Nephron (organoid): ENCODE results near the gene KCNAB1.

Experiments
- H3K27ac Mint-ChIP-seq, 3 experiments: 2 replicates each; pipeline ENCODE4 v1.8.0; 2020; ENCODE audit warnings: mixed read lengths in 3 of 3, mild to moderate bottlenecking in 2 of 3, moderate library complexity in 1 of 3
- H3K27me3 Mint-ChIP-seq: 2 replicates; pipeline ENCODE4 v1.8.0; 2021; ENCODE audit warnings: low read depth, mild to moderate bottlenecking, moderate library complexity, mixed read lengths
- H3K36me3 Mint-ChIP-seq: 2 replicates; pipeline ENCODE4 v1.8.0; 2020; ENCODE audit warnings: low read depth, mixed read lengths
- H3K4me1 Mint-ChIP-seq: 2 replicates; pipeline ENCODE4 v1.8.0; 2020; ENCODE audit warnings: mixed read lengths
- H3K4me3 Mint-ChIP-seq, 3 experiments: 2 replicates each; pipeline ENCODE4 v1.8.0; 2020; ENCODE audit warnings: mild to moderate bottlenecking in 3 of 3, mixed read lengths in 3 of 3, moderate library complexity in 2 of 3
- H3K9me3 Mint-ChIP-seq: 2 replicates; pipeline ENCODE4 v1.8.0; 2020; ENCODE audit warnings: mixed read lengths
- TF ChIP-seq, protein P1 (sequence below), 3 experiments: fragments of 200-600 bp; sonication (generic); IDR thresholded peaks; one replicate each; pipeline ENCODE4 v1.5.0; 2021; ENCODE audit warnings: antibody characterized with exemption in 3 of 3; ENCODE audit not compliant: unreplicated experiment in 3 of 3

The KCNAB1 gene

DNA sequence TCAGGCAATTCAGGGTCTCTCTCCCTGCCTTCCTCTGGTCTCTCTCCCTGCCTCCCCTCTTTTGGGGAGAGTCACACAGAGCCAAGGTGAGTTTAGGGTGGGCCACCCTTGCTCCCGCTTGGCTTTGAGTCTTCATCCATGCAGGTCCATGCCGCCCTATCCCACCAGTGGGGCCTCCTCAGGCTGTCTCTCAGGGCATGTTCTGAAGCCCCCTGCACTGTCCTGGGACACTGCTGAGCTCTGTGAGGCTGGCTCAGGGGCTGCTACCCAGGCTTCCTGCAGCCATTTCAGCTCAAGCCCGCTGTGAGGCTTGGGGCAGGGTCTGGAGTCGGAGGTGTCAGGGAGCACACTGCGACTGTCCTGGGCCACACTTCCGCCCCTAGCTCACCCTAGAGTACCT is 231.4 kb downstream of the KCNAB1 start:
- Mint-ChIP-seq H3K27me3 (no peaks in the 10 kb centered on the region), H3K4me1 (peaks cover 11% of the 10 kb centered on the region), H3K9me3 (no peaks in the 10 kb centered on the region), H3K36me3 (no peaks in the 10 kb centered on the region), H3K4me3 (no peak overlapping the region), H3K27ac (no peak overlapping the region)
- TF ChIP-seq, protein P1, sequence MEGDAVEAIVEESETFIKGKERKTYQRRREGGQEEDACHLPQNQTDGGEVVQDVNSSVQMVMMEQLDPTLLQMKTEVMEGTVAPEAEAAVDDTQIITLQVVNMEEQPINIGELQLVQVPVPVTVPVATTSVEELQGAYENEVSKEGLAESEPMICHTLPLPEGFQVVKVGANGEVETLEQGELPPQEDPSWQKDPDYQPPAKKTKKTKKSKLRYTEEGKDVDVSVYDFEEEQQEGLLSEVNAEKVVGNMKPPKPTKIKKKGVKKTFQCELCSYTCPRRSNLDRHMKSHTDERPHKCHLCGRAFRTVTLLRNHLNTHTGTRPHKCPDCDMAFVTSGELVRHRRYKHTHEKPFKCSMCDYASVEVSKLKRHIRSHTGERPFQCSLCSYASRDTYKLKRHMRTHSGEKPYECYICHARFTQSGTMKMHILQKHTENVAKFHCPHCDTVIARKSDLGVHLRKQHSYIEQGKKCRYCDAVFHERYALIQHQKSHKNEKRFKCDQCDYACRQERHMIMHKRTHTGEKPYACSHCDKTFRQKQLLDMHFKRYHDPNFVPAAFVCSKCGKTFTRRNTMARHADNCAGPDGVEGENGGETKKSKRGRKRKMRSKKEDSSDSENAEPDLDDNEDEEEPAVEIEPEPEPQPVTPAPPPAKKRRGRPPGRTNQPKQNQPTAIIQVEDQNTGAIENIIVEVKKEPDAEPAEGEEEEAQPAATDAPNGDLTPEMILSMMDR (IDR thresholded peaks at IDR 0.05; ENCODE audit: unreplicated experiment in 3 of 3): no peak

DNA sequence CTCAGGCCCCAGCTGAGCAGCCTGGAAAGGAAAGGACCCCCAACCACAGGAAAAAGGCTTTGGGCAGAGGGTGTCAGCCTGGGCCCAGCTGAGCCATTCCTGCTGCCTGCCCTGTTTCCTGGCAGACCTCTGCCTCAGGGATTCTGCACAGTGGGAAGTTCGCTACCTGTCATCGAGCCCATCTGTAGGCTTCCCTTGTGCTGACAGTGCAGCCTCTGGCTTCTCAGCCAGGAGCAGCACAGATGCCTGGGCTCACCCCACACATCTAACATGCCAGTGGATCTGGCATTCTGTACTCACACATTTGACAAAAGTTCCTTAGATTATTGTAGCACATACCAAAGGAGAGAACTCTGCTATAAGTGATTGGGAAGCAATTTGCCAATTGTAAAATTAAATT is 232.3 kb downstream of the KCNAB1 start:
- Mint-ChIP-seq H3K4me1 (peaks cover 16% of the 10 kb centered on the region), H3K9me3 (no peaks in the 10 kb centered on the region), H3K27me3 (no peaks in the 10 kb centered on the region), H3K36me3 (no peaks in the 10 kb centered on the region), H3K4me3 (no peak overlapping the region), H3K27ac (no peak overlapping the region)
- TF ChIP-seq, protein P1 (IDR thresholded peaks at IDR 0.05; ENCODE audit: unreplicated experiment in 3 of 3): no peak

DNA sequence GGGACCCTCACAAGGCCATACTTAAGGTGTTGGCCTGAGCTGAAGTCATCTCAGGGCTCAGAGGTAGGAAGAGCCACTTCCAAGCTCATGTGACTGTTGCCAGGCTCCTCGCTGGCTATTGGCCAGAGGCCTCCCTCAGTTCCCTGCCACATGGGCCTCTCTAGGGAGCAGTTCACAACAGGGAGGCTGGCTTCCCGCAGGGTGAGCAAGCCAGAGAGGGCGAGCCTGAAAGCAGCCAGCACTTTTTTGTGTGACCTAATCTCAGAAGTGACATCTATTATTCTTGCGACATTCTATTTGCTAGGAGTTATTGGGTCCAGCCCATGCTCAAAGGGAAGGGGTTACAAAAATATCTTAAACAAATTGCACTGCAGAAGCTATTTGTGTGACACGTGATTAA is 233.2 kb downstream of the KCNAB1 start:
- no peak overlapping the region for H3K27ac Mint-ChIP-seq
- TF ChIP-seq, protein P1 (IDR thresholded peaks at IDR 0.05; ENCODE audit: unreplicated experiment in 3 of 3): no peak
- no peaks in the 10 kb centered on the region for H3K9me3 Mint-ChIP-seq
- H3K36me3 Mint-ChIP-seq: no peaks in the 10 kb centered on the region
- no peak overlapping the region for H3K4me3 Mint-ChIP-seq
- H3K4me1 Mint-ChIP-seq: peaks cover 16% of the 10 kb centered on the region
- no peaks in the 10 kb centered on the region for H3K27me3 Mint-ChIP-seq

DNA sequence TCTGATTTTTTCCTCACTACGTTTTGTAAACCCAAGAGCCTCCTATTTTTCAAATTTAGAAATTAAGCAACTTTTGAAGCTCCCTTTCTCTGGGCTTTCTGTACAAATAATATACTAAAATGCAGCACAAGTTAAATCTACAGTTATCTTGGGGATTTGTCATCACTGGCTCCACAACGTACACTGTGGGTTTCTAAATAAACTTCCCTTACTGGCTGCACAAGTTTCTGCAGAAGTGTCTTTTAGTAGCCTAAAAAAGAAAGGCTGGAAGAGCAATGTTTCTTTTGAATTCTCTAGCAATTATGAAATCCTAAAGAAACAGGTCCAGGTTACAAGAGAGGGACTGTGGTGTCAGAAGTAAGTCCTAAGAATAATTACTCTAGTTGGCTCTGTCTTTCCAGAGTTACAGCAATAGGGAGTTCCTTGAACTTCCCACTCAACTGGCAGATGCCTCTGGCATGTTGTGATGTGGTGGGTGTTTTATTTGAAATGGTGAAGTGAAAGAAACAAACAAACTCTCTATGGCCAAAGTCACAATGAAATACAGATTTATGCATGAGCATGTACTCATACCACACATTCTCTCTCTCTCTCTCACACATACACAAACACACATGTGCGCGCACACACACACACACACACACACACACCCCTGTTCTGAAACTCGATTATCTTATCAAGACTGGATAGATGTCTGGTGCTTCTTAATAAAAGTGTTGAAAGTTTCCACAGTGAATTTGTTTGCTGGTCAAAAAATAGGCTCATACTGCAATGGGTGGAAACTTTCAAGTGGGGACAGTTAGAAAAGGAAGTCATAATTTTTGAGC is 236.4 kb downstream of the KCNAB1 start:
- Mint-ChIP-seq H3K4me3 (no peak overlapping the region), H3K27ac (peak overlapping the region in 2 of 3 experiments; percentile 29 to 40), H3K4me1 (peaks cover 19% of the 10 kb centered on the region), H3K9me3 (no peaks in the 10 kb centered on the region), H3K27me3 (peaks cover 3% of the 10 kb centered on the region), H3K36me3 (no peaks in the 10 kb centered on the region)
- TF ChIP-seq, protein P1 (IDR thresholded peaks at IDR 0.05; ENCODE audit: unreplicated experiment in 3 of 3): no peak

DNA sequence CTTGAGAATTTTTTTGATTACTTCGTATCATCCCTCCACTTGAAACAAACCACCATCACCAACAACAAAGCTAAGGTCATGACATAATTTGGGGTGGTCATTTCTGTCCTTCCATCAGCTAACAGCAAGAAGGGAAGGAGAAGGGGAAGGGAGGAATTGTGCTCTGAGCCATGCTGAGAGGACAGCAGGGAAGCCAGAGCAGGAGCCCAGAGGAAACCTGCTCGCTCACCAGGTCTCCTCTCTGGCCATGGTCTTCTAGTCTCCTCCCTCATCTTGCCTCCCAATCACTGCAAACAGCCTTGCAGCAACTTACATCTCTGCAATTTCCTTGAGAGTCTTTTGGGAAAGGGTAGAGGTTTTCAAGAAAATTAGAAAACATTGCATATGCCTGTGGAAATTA is 237.9 kb downstream of the KCNAB1 start:
- TF ChIP-seq, protein P1 (IDR thresholded peaks at IDR 0.05; ENCODE audit: unreplicated experiment in 3 of 3): no peak
- peaks cover 19% of the 10 kb centered on the region for H3K4me1 Mint-ChIP-seq
- peaks cover 3% of the 10 kb centered on the region for H3K27me3 Mint-ChIP-seq
- H3K4me3 Mint-ChIP-seq: no peak overlapping the region
- H3K36me3 Mint-ChIP-seq: no peaks in the 10 kb centered on the region
- H3K9me3 Mint-ChIP-seq: no peaks in the 10 kb centered on the region
- H3K27ac Mint-ChIP-seq: no peak overlapping the region

DNA sequence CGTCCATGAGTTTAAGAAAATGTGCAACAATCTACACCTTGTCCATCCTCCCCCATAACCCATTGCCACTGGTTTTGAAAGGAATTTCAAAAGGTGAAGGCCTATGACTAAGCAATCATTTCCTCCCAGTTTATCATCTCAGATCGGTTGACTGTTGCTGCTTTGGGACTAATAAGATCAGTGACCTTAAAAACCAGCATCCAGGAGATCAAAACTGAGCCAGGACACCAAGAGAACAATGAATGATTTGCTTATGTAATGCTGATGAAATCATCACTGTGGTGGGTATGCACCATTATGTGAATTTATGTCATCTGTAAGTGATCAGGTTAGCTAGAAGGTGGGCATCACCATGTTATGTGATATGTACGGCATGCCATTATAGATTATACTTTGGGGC is 239.0 kb downstream of the KCNAB1 start:
- Mint-ChIP-seq H3K27ac (no peak overlapping the region), H3K4me3 (no peak overlapping the region), H3K27me3 (peaks cover 3% of the 10 kb centered on the region), H3K9me3 (no peaks in the 10 kb centered on the region), H3K4me1 (peaks cover 19% of the 10 kb centered on the region), H3K36me3 (no peaks in the 10 kb centered on the region)
- TF ChIP-seq, protein P1 (IDR thresholded peaks at IDR 0.05; ENCODE audit: unreplicated experiment in 3 of 3): no peak
